NCI-H1105 (cell line): ENCODE measurements around the gene SBK3.
"Not testable (repeated sequence)": the region's sequence is repeated elsewhere in the genome, so short reads cannot be mapped to it uniquely, and the experiment has no call there.

Experiments
- DNase-seq: peaks from one replicate; lab custom pipeline; 2025; lab: John Stamatoyannopoulos, UW

The SBK3 gene

GRCh38 chr19:55540619-55541018 is 4.7 kb downstream of the SBK3 start:
- no peak for DNase-seq

DNA sequence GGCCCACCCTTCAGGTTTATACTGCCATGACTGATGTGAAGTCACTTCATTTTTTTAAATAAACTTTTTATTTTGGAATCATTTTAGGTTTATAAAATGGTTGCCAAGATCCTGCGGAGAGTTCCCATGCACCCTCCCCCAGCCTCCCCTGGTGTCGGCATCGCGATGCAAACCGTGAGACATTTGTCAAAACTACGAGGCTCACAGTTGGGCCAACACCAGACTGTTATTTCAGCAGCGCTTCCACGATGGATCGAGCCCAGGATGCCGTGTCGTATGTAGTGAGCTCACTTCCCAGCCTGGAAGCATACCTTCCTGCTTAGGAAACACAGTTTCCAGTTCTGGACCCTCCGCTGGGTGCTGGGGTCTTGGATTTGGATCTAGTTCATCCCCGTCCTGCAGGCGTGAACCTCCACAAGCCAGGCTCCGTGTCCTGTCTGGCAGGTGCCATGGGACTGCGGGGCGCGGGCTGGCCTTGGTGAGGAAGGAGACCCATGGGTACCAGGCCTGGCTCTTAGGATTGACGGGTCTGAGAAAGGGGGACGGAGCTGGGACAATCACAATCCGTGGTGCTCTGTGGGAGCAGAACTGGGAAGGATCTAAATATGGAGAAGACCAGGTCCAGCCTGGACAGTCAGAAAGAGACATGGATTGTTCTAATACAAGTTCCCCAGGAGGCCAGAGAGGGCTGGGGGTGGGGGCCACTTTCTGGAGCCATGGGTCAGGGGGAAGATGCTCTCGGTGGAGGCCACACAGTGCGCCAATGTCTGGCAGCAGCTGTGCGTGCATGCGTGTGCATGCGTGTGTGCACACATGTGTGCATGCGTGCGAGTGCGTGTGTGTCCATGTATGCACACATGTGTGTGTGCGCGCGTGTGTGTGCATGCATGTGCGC is 6.0 kb downstream of the SBK3 start:
- DNase-seq: no peak

DNA sequence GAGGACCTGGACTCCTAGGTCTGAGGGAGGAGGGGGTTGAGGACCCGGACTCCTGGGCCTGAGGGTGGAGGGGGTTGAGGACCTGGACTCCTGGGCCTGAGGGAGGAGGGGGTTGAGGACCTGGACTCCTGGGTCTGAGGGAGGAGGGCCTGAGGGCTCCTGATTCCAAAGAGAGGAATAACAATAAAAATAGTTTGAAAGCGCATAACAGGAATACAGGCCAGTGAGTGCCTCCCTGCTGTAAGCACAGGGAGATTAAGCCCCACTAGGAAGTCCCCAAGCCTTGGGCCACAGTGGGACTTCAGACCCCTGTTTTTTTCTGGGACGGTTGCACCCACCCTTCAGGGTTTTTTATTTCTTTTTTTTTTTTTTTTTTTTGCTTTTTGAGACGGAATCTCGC is 7.2 kb downstream of the SBK3 start:
- no peak for DNase-seq

DNA sequence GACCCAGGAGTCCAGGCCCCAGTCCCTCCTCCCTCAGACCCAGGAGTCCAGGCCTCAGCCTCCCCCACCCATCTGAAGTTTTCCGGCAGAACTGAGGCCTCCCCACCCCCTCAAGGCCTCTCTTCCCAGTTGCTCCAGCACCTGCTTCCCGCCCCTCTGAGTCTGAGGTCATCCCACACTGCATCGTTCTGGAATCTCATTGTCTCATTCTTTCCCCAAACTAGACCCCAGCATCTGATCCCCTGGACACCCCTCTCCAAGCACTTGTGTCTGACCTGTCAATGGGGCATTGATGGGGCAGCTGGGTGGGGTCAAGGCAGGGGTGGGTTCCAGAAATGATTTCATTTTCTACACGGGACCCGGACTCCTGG is 7.6 kb downstream of the SBK3 start:
- DNase-seq: no peak

DNA sequence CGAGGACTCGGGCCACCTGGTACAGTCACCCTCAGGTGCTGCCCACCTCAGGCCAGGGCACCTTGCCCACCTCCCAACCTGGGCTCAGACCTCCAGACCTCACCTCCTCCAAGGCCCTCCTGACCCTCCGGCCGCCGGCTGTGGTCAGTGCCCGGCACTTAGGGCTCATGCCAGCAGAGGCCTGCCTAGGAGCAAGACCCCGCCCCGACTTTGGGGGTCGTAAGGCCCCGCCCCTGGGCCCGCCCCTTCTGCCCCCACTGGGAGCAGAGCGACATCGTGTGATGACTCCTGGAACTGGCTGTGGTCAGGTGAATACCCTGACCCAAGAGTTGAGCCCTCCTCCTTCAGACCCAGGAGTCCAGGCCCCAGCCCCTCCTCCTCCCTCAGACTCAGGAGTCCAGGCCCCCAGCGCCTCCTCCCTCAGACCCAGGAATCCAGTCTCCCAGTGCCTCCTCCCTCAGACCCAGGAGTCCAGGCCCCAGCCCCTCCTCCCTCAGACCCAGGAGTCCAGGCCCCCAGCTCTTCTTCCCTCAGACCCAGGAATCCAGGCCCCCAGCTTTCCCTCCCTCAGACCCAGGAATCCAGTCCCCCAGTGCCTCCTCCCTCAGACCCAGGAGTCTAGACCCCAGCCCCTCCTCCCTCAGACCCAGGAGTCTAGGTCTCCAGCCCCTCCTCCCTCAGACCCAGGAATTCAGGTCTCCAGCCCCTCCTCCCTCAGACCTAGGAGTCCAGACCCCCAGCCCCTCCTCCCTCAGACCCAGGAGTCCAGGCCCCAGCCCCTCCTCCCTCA is 8.2 kb downstream of the SBK3 start, which contains the start of gene SBK2:
Gene SBK2, minus strand, starts transcription at position 183 of the 790 bp plus-strand sequence. CDS start 839 bp downstream, outside the sequence.
- DNase-seq: no peak

GRCh38 chr19:55536366-55536765 is 9.0 kb downstream of the SBK3 start:
- no peak for DNase-seq

DNA sequence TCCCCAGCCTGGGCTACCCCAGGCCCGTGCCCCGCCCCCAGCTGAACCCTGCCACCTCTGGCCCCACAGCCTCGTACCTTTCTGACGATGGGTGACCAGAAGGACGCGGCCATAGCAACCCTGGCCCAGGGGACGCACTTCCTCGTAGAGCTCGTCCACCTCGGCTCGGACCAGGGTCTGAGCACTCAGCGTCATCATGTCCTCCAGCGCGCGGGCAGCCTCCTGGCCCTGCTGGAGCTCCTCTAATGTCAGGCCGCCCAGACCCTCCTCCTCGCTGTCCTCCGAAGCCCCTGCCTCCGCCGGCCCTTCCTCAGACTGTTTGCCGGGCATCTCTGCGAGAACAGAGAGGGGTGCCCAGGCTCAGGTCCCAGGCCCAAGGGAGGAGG is 9.4 kb downstream of the SBK3 start:
- no peak for DNase-seq

DNA sequence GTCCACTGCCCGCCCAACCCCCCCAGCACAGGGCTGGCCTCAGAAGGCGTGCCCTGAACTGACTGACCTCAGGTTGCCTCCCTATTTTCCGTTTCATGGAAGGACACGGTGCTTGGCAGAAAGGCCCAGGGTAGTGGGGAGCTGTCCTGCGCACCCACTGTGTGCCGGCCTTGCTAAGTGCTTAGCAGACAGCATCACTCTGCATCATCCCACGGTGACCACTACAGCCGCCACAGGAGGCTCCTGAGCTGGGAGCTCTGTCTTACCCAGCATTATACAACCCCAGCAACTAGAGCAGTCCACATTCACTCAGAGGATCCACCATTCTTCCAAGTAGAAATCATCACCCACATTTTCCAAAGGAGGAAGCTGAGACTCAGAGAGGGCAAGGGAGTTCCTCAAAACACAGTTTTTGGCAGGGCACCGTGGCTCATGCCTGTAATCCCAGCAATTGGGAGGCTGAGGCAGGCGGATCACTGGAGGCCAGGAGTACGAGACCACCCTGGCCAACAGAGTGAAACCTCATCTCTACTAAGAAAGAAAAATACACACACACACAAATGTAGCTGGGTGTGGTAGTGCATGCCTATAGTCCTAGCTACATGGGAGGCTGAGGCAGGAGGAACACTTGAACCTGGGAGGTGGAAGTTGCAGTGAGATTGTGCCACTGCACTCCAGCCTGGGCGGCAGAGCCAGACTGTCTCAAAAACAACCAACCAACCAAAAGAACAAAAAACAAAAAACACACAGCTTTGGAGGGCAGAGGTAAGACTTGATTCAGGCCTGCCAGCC is 10.0 kb downstream of the SBK3 start:
- no peak for DNase-seq

- not testable (repeated sequence) for DNase-seq
Measured at GRCh38 chr19:55534280-55534679, 11.1 kb downstream of the SBK3 start.

- DNase-seq: no peak
Measured at GRCh38 chr19:55530996-55531395, 14.3 kb downstream of the SBK3 start.

DNA sequence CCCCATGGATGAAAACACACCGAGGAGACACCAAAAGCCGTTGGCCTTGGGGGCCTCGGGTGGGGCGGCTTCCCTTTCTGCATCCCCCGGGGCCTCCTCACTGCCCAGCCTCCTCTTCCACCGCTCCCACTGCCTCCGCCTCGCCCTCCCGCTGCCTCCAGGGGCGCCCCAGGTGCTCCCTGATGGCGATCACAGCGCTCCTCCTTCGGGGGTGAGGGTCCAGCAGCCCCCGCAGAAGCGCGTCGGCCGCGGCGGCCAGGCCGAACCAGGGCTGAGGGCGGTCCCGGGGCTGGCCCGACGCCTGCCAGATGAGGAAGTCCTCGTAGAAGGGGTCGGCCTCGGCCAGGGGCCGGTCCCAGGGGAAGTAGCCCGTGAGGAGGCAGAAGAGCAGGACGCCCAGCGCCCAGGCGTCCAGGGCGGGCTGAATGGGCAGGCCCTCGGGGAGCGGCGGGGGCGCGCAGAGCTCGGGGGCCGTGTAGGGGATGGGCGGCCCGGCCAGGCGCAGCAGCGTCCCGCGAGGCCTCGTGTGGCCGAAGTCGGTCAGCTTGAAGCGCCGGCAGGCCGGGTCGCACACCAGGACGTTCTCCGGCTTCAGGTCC is 15.6 kb downstream of the SBK3 start:
- no peak for DNase-seq

- DNase-seq: no peak
Measured at GRCh38 chr19:55528030-55528803, 17.1 kb downstream of the SBK3 start.

DNA sequence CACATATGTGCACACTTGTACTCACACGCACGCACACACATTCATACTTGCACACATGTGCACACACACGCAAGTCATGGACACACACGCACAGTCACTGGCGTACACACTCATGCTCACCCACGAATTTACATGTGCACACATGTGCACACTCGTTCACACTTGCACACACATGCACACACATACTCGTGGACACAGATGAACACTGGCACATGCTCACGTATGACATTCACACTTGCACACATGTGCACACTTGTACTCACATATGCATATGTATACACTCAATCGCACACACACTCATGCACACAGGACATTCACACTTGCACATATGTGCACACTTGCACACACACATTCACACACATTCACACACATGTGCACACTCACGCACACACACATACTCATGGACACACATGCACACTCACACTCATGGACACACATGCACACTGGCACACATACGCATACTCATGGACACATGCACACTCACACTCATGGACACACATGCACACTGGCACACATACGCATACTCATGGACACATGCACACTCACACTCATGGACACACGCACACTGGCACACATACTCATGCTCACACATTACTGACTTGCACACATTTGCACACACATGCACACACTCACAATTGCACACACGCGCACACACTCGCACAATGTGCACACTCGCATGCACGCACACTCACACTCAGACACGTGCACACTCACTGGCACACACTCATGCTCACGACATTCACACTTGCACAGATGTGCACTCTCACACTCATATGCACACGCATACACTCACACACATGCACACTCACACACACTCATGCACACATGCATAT is 17.9 kb downstream of the SBK3 start:
- DNase-seq: no peak

- peak; percentile 70 for DNase-seq
Measured at GRCh38 chr19:55526216-55527196, 18.8 kb downstream of the SBK3 start.

GRCh38 chr19:55525289-55526101 is 19.8 kb downstream of the SBK3 start:
- no peak for DNase-seq

GRCh38 chr19:55520691-55521292 is 24.6 kb downstream of the SBK3 start:
- no peak for DNase-seq

- DNase-seq: no peak
Measured at GRCh38 chr19:55519451-55520311, 25.7 kb downstream of the SBK3 start.
